Measurements from ENCODE around the gene SCYGR8. TPM values are rescaled to one million over a fixed set of nuclear protein-coding genes. Genes with fewer than 3 reads are reported as not detected.

SCYGR8 gene
- total and polyA plus RNA-seq, 2 of the 8 experiments (the other 6 are each of a cell fraction or from before 2014, with no cell fraction given), result not detected

DNA sequence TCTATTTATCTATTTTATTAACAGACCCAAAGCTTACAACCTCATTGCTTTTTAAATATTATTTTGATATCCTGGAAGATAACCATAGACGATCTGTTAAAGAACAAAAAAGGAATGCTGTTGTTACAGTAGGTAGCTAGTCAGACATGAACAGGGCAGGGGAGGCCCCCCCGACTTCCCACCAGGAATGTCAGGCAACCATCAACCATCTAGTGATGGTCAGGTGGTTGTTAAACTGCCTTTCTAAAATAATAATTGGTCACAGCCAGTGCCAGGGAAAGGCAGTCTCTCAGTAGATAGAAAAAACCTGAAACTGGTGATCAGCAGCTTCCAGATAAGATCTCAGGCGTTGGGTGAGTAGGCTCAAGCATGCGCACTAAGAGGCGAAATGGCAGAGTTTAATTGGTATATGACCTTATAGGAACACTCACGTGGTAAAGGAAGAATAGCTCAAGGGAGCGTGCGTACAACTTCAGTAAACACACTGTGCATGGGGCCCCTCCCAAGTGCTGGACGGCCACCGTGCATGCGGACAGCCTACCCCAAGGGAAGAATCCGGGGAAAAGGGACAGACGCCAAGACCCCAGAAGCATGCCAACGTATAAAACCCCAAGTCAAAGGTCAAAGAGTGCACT lies 35.4 kb downstream of the SCYGR8 start:
- no peak overlapping the region for H3K27ac ChIP-seq (ENCODE audit: low read depth, low read length)
- H2AK5ac ChIP-seq (ENCODE audit: low read depth, low read length), result no peak overlapping the region
- H2BK5ac ChIP-seq (ENCODE audit: low read depth, low read length), result no peak overlapping the region
- DNase-seq (ENCODE audit: low read depth in 1 of 2, low spot score in 2 of 2) (no peak), FAIRE-seq (no peak)
- H4K8ac ChIP-seq (ENCODE audit: extremely low read depth, insufficient read depth, low read length), result no peak overlapping the region
- no peak overlapping the region for H2BK12ac ChIP-seq (ENCODE audit: low read depth, low read length)
- no peak overlapping the region for H3K56ac ChIP-seq (replicated peaks; ENCODE audit: insufficient read length, low read depth, low read length)
- H2BK120ac ChIP-seq (replicated peaks; ENCODE audit: low read depth, low read length), result no peak overlapping the region
- no peak overlapping the region for H2BK20ac ChIP-seq (ENCODE audit: low read length)
- H3K4me3 ChIP-seq (ENCODE audit: extremely low read depth in 1 of 4, insufficient read depth in 2 of 4, low read depth in 3 of 4, low read length in 4 of 4), result no peak overlapping the region
- TF ChIP-seq EZH2 (IDR thresholded peaks at IDR 0.05; ENCODE audit: low read depth, low read length, severe bottlenecking) (no peak), ZNF274 (IDR thresholded peaks at IDR 0.05; ENCODE audit: borderline replicate concordance, extremely low read depth, low read length) (no peak), KDM1A (IDR thresholded peaks at IDR 0.05; ENCODE audit: borderline replicate concordance, low read length) (no peak), SIN3A (conservative IDR thresholded peaks at IDR 0.05 in 1 of 2, IDR thresholded peaks at IDR 0.05 in 1 of 2; ENCODE audit: low read depth in 1 of 2, low read length in 2 of 2) (no peak), PHF8 (conservative IDR thresholded peaks at IDR 0.05; ENCODE audit: low read depth, low read length) (no peak), SIRT6 (IDR thresholded peaks at IDR 0.05; ENCODE audit: low read length) (no peak), NANOG (IDR thresholded peaks at IDR 0.05; ENCODE audit: insufficient read depth, low read depth, low read length, poor library complexity, severe bottlenecking) (no peak), POU5F1 (IDR thresholded peaks at IDR 0.05; ENCODE audit: low read depth, low read length) (no peak), CHD1 (IDR thresholded peaks at IDR 0.05; ENCODE audit: low read depth, low read length) (no peak), RXRA (IDR thresholded peaks at IDR 0.05; ENCODE audit: insufficient read depth, low read depth, low read length) (no peak), CTBP2 (IDR thresholded peaks at IDR 0.05; ENCODE audit: borderline replicate concordance, insufficient read depth, insufficient read length, low read length) (no peak)
- no peaks in the 10 kb centered on the region for H3K79me1 ChIP-seq (ENCODE audit: low read depth, low read length)
- no peaks in the 10 kb centered on the region for H4K20me1 ChIP-seq (replicated peaks in 1 of 2; ENCODE audit: control insufficient read depth in 1 of 2, insufficient read depth in 2 of 2, low read length in 2 of 2)
- no peaks in the 10 kb centered on the region for H3K23me2 ChIP-seq (ENCODE audit: low read depth, low read length)
- no peak overlapping the region for H3K14ac ChIP-seq (ENCODE audit: insufficient read length)
- H3K4ac ChIP-seq (replicated peaks; ENCODE audit: insufficient read length, low read depth, low read length), result no peak overlapping the region
- H3K36me3 ChIP-seq (ENCODE audit: control insufficient read depth in 2 of 4, insufficient read depth in 4 of 4, low read length in 3 of 4), result no peaks in the 10 kb centered on the region
- H3K27me3 ChIP-seq (replicated peaks in 1 of 4; ENCODE audit: control insufficient read depth in 3 of 4, extremely low read depth in 1 of 4, insufficient read depth in 3 of 4, low read length in 3 of 4), result no peaks in the 10 kb centered on the region
- H3K79me2 ChIP-seq (ENCODE audit: control insufficient read depth in 1 of 2, insufficient read depth in 2 of 2, low read length in 2 of 2), result no peaks in the 10 kb centered on the region
- ChIA-PET POLR2A (ENCODE audit: partially characterized antibody) (no interaction called here), CTCF (ENCODE audit: partially characterized antibody) (interaction anchor here (0.5 to 4.3 kb wide), 3 partner anchors 14 to 585 kb away, joined by 3 to 25 read pairs (median 5); no protein-coding TSS in a partner anchor)
- no peak overlapping the region for H2AFZ ChIP-seq (ENCODE audit: low read length)
- no peak overlapping the region for H4K91ac ChIP-seq (replicated peaks; ENCODE audit: insufficient read length, low read length)
- H3K9me3 ChIP-seq (ENCODE audit: insufficient read depth in 2 of 2, low read depth in 1 of 2, low read length in 1 of 2), result no peaks in the 10 kb centered on the region
- no peak overlapping the region for H3K9ac ChIP-seq (replicated peaks in 1 of 4; ENCODE audit: extremely low read depth in 1 of 4, low read depth in 3 of 4, low read length in 3 of 4)
- H4K5ac ChIP-seq (ENCODE audit: insufficient read length, low read depth, low read length), result no peak overlapping the region
- H2BK15ac ChIP-seq (ENCODE audit: low read length), result no peak overlapping the region
- 87% methylated on average over 14 of the region's 14 CpGs; no CpG with 5 or more reads in 1 of the 2 experiments for WGBS, 2 experiments (ENCODE audit: extremely low coverage in 1 of 2, insufficient coverage in 1 of 2, insufficient read length in 1 of 2, insufficient replicate concordance in 2 of 2, low coverage in 1 of 2, low lambda C conversion rate in 2 of 2, missing lambda C conversion rate in 1 of 2)
- no peak overlapping the region for H3K18ac ChIP-seq (ENCODE audit: extremely low read depth, low read length)
- H3K23ac ChIP-seq (ENCODE audit: insufficient read length), result no peak overlapping the region
- H3K4me1 ChIP-seq (replicated peaks in 1 of 4; ENCODE audit: control insufficient read depth in 3 of 4, insufficient read depth in 4 of 4, low read length in 3 of 4), result no peaks in the 10 kb centered on the region
- H3K4me2 ChIP-seq (ENCODE audit: insufficient read depth in 1 of 2, low read depth in 2 of 2, low read length in 2 of 2), result no peak overlapping the region
